ENCODE results near the gene ANKRD13C. TPM values are rescaled to one million over a fixed set of nuclear protein-coding genes. Genes with fewer than 3 reads are reported as not detected.

ANKRD13C gene
- total and polyA plus RNA-seq, 10 donors: 7.4 to 27.7 (median 20.7) TPM

DNA sequence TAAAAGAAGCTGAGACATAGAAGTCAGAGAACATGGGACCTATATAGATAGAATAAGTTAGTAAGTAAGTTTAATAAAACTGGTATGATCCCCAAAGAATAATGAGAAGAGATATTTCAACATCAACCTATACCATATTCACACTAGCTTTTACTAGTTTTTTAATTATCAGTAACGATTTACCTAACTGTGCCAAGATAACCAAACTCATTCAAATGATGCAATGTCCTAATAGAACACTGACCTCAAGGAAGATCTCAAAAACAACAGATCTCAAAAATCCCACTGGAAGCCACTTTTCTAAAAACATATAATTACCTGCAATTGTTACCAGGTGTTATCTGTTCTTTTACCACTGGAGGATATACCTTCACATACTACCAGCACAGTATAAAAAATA lies 38.7 kb downstream of the ANKRD13C start:
- no peak overlapping the region for H3K4me3 ChIP-seq
- peaks cover 0 to 7% (median 4%) of the 10 kb centered on the region in 6 donors for H3K4me1 ChIP-seq
- 83 to 100% (median 94%) methylated on average over 1 of the region's 1 CpG for WGBS, 5 donors
- H3K36me3 ChIP-seq: peaks cover 0 to 30% (median 3%) of the 10 kb centered on the region in 6 donors
- H3K27me3 ChIP-seq (replicated peaks in 1 of 7): no peaks in the 10 kb centered on the region
- TF ChIP-seq, protein P1, sequence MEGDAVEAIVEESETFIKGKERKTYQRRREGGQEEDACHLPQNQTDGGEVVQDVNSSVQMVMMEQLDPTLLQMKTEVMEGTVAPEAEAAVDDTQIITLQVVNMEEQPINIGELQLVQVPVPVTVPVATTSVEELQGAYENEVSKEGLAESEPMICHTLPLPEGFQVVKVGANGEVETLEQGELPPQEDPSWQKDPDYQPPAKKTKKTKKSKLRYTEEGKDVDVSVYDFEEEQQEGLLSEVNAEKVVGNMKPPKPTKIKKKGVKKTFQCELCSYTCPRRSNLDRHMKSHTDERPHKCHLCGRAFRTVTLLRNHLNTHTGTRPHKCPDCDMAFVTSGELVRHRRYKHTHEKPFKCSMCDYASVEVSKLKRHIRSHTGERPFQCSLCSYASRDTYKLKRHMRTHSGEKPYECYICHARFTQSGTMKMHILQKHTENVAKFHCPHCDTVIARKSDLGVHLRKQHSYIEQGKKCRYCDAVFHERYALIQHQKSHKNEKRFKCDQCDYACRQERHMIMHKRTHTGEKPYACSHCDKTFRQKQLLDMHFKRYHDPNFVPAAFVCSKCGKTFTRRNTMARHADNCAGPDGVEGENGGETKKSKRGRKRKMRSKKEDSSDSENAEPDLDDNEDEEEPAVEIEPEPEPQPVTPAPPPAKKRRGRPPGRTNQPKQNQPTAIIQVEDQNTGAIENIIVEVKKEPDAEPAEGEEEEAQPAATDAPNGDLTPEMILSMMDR (IDR thresholded peaks at IDR 0.05 in 8 of 11, conservative IDR thresholded peaks at IDR 0.05 in 3 of 11): no peak
- TF ChIP-seq POLR2A (IDR thresholded peaks at IDR 0.05) (no peak), POLR2AphosphoS5 (IDR thresholded peaks at IDR 0.05) (no peak)
- no peak overlapping the region for H3K27ac ChIP-seq
- H3K9me3 ChIP-seq: no peaks in the 10 kb centered on the region
- intact Hi-C loops (cut with DNase I; ENCODE audit: low total_unique reads): no loop called here
- no peak for DNase-seq

DNA sequence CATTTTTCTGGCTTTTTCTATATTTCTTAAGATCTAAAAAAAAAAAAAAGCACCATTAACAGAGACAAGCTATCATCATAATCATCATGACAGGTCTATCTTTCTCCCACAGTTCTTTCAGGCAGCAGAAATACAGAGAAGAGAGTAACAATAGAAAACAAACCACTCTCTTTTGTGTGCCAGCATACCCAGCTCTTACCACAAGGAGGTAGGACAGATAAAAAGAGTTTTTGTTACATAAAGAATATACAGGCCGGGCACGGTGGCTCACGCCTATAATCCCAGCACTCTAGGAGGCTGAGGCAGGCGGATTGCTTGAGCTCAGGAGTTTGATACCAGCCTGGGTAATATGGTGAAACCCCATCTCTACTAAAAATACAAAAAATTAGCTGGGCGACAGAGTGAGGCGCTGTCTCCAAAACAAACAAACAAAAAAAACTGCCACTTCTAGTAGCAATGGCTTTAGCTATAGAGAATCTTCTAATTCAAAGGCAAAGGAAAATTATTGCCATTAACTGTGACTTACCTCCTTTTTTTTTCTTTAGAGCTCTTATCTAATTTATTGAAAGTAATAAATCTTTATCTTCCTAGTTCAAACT lies 39.7 kb downstream of the ANKRD13C start:
- intact Hi-C loops (cut with DNase I; ENCODE audit: low total_unique reads): no loop called here
- DNase-seq: no peak
- WGBS, 5 donors: 88 to 99% (median 94%) methylated on average over 6 of the region's 6 CpGs
- H3K27ac ChIP-seq: no peak overlapping the region
- peaks cover 0 to 7% (median 4%) of the 10 kb centered on the region in 6 donors for H3K4me1 ChIP-seq
- no peak for TF ChIP-seq POLR2A (IDR thresholded peaks at IDR 0.05)
- TF ChIP-seq POLR2AphosphoS5 (IDR thresholded peaks at IDR 0.05): no peak
- TF ChIP-seq, protein P1 (IDR thresholded peaks at IDR 0.05 in 8 of 11, conservative IDR thresholded peaks at IDR 0.05 in 3 of 11): no peak
- H3K4me3 ChIP-seq: no peak overlapping the region
- H3K27me3 ChIP-seq (replicated peaks in 1 of 7): no peaks in the 10 kb centered on the region
- H3K36me3 ChIP-seq: peaks cover 0 to 32% (median 4%) of the 10 kb centered on the region in 6 donors
- H3K9me3 ChIP-seq: no peaks in the 10 kb centered on the region

DNA sequence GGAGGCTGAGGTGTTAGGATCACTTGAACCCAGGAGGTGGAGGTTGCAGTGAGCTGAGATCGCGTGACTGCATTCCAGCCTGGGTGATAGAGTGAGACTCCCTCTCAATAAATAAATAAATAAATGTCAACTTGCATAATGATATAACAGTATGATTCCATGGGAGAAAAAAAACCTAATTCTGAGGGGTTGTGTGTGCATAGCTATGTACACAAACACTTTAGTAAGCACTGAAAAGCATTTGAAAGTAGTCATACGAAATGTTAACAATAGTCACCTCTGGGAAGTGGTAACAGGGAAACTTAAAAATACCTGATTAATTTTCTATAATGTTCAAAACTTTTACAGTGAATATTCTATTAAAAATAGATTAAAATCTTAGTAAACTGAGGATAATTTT lies 43.2 kb downstream of the ANKRD13C start:
- Histone ChIP-seq H3K27ac (no peak overlapping the region), H3K4me1 (no peaks in the 10 kb centered on the region), H3K4me3 (no peak overlapping the region), H3K36me3 (peaks cover 0 to 64% (median 21%) of the 10 kb centered on the region in 6 donors), H3K27me3 (replicated peaks in 1 of 7) (no peaks in the 10 kb centered on the region), H3K9me3 (no peaks in the 10 kb centered on the region)
- DNase-seq: no peak
- WGBS, 5 donors: 93 to 98% (median 96%) methylated on average over 3 of the region's 3 CpGs
- TF ChIP-seq, protein P1 (IDR thresholded peaks at IDR 0.05 in 8 of 11, conservative IDR thresholded peaks at IDR 0.05 in 3 of 11): no peak
- TF ChIP-seq POLR2AphosphoS5 (IDR thresholded peaks at IDR 0.05): no peak
- no peak for TF ChIP-seq POLR2A (IDR thresholded peaks at IDR 0.05)
- intact Hi-C loops (cut with DNase I; ENCODE audit: low total_unique reads): no loop called here

DNA sequence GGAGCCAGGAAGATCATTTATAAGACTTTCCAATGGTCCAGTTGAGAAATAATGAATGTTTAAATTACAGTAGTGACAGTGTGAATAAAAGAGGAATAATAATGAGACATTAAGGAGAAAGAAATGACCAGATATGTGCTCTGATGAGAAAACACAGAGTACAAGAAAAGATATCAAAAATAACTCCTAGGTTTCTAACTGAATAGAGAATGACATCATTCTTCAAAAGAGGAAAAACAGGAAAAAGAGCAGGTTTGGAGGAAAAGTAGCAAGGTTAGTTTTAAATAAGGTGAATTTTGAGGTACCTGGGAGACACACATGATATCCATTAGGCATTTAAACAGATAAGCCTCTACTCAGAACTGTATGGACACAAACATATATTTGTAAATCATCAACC lies 55.0 kb downstream of the ANKRD13C start:
- Histone ChIP-seq H3K36me3 (peaks cover 3 to 86% (median 36%) of the 10 kb centered on the region in 6 donors), H3K27me3 (replicated peaks in 1 of 7) (no peaks in the 10 kb centered on the region), H3K9me3 (no peaks in the 10 kb centered on the region), H3K4me1 (no peaks in the 10 kb centered on the region), H3K27ac (no peak overlapping the region), H3K4me3 (no peak overlapping the region)
- no peak for DNase-seq
- intact Hi-C loops (cut with DNase I; ENCODE audit: low total_unique reads): no loop called here
- no peak for TF ChIP-seq POLR2AphosphoS5 (IDR thresholded peaks at IDR 0.05)
- TF ChIP-seq POLR2A (IDR thresholded peaks at IDR 0.05): no peak
- TF ChIP-seq, protein P1 (IDR thresholded peaks at IDR 0.05 in 8 of 11, conservative IDR thresholded peaks at IDR 0.05 in 3 of 11): no peak

Data from spleen (tissue), 11 donors.